ENCODE data around the gene MYADML2.

GRCh38 chr17:81899514-81900166 is 47.4 kb downstream of the MYADML2 start:
- TF ChIP-seq CTCF (IDR thresholded peaks at IDR 0.05; ENCODE audit: low read depth, low read length) (no peak), EZH2phosphoT487 (IDR thresholded peaks at IDR 0.05; ENCODE audit: low read depth) (no peak)
